Retinal pigment epithelial cell (primary cell): ENCODE measurements around the gene GUCY2F.
A peak's percentile ranks its signal among the peaks of the same experiment; 100 is the strongest.

ENCODE experiments used
- DNase-seq: peaks from one replicate; pipeline ENCODE4 v3.0.0-alpha.2; 2010; ENCODE audit warnings: low read depth
- H3K4me3 ChIP-seq: 2 replicates; pipeline ENCODE4 v1.5.1; 2011; ENCODE audit warnings: mild to moderate bottlenecking, low read length, control low read depth, moderate library complexity
- TF ChIP-seq, protein P1 (sequence below): conservative IDR thresholded peaks from 2 replicates; pipeline ENCODE4 v1.5.1; 2011; ENCODE audit warnings: low read depth, low read length, control low read depth, inconsistent platforms

The GUCY2F gene

DNA sequence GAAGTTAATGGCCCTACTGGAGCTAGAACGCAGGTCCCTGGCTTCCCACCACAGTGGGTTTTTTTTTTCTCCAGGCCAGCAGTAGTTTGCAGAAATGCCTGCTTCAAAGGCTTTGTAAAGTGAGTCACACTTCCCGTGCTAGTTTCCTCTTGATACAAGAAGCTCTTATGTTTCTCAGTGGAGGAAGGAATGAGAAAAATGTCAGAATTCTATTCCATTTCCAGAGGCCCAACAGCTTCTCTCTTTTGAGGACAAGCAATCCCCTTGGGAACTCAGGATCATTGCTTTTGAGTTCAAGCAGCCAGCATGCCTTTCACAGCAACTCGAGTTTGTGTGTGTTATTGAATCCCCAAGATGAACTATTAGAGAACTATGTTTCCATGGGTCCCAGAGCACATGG lies 134.3 kb downstream of the GUCY2F start:
- H3K4me3 ChIP-seq = no peak overlapping the region
- TF ChIP-seq, protein P1, sequence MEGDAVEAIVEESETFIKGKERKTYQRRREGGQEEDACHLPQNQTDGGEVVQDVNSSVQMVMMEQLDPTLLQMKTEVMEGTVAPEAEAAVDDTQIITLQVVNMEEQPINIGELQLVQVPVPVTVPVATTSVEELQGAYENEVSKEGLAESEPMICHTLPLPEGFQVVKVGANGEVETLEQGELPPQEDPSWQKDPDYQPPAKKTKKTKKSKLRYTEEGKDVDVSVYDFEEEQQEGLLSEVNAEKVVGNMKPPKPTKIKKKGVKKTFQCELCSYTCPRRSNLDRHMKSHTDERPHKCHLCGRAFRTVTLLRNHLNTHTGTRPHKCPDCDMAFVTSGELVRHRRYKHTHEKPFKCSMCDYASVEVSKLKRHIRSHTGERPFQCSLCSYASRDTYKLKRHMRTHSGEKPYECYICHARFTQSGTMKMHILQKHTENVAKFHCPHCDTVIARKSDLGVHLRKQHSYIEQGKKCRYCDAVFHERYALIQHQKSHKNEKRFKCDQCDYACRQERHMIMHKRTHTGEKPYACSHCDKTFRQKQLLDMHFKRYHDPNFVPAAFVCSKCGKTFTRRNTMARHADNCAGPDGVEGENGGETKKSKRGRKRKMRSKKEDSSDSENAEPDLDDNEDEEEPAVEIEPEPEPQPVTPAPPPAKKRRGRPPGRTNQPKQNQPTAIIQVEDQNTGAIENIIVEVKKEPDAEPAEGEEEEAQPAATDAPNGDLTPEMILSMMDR = no peak
- peak; percentile 90 for DNase-seq

GRCh38 chrX:109346491-109346890 lies 135.4 kb downstream of the GUCY2F start:
- TF ChIP-seq, protein P1 = no peak

GRCh38 chrX:109345856-109346255 lies 136.0 kb downstream of the GUCY2F start:
- DNase-seq = no peak
- TF ChIP-seq, protein P1 = no peak
- H3K4me3 ChIP-seq = no peak overlapping the region

More at GRCh38 chrX:109346491-109346890, 135.4 kb downstream of the GUCY2F start:
- H3K4me3 ChIP-seq = no peak overlapping the region
- DNase-seq = no peak

- TF ChIP-seq, protein P1 = no peak
- H3K4me3 ChIP-seq = no peak overlapping the region
- DNase-seq = no peak
Observed at GRCh38 chrX:109344678-109345077, 137.2 kb downstream of the GUCY2F start.

GRCh38 chrX:109344101-109344500 lies 137.8 kb downstream of the GUCY2F start:
- no peak for DNase-seq
- TF ChIP-seq, protein P1 = no peak
- no peak overlapping the region for H3K4me3 ChIP-seq

- TF ChIP-seq, protein P1 = no peak
- H3K4me3 ChIP-seq = no peak overlapping the region
- DNase-seq = no peak
Observed at GRCh38 chrX:109343671-109344070, 138.2 kb downstream of the GUCY2F start.

DNA sequence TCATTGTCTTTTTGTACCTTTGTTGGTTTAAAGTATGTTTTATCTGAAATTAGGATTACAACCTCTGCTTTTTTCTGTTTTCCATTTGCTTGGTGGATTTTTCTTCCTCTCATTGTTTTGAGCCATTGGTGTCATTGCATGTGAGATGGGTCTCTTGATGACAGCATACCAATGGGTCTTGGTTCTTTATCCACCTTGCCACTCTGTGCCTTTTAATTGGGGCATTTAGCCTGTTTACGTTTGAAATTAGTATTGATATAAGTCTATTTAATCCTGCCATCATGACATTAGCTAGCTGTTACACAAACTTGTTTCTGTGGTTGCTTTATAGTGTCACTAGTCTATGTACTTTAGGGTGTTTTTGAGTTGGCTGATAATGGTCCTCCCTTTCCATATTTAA lies 145.7 kb downstream of the GUCY2F start:
- no peak overlapping the region for H3K4me3 ChIP-seq
- DNase-seq = no peak
- TF ChIP-seq, protein P1 = no peak
